HepG2 (cell line): ENCODE measurements around the gene CTDSP1. TPM values are rescaled to one million over a fixed set of nuclear protein-coding genes. Genes with fewer than 3 reads are reported as not detected.

Experiments used
- FOSL1 ChIP-seq: sonication (generic); formaldehyde crosslinking; IDR thresholded peaks from 2 replicates; pipeline ENCODE4 v1.9.0; 2021; ENCODE audit warnings: missing genetic modification reagents, borderline replicate concordance
- HMG20A ChIP-seq: IDR thresholded peaks from 2 replicates; pipeline ENCODE4 v1.6.1; 2016; ENCODE audit warnings: borderline replicate concordance
- HOXA5 ChIP-seq: sonication (generic); formaldehyde crosslinking; IDR thresholded peaks from 2 replicates; pipeline ENCODE4 v1.4.0; 2020; ENCODE audit warnings: missing genetic modification reagents
- KAT7 ChIP-seq: IDR thresholded peaks from 2 replicates; pipeline ENCODE4 v1.6.1; 2018; ENCODE audit warnings: borderline replicate concordance, missing compliant biosample characterization
- MTA1 ChIP-seq: sonication (generic); formaldehyde crosslinking; IDR thresholded peaks from 2 replicates; pipeline ENCODE4 v1.4.0; 2020; ENCODE audit warnings: missing genetic modification reagents, mild to moderate bottlenecking, borderline replicate concordance
- MTERF4 ChIP-seq: sonication (generic); formaldehyde crosslinking; IDR thresholded peaks from 2 replicates; pipeline ENCODE4 v1.8.0; 2023; ENCODE audit warnings: mild to moderate bottlenecking, missing genetic modification reagents
- PBX2 ChIP-seq: IDR thresholded peaks from 2 replicates; pipeline ENCODE4 v1.6.1; 2016; ENCODE audit warnings: control low read depth
- SNAI1 ChIP-seq: sonication (generic); formaldehyde crosslinking; IDR thresholded peaks from 2 replicates; pipeline ENCODE4 v1.5.0; 2020; ENCODE audit warnings: mild to moderate bottlenecking, missing genetic modification reagents, borderline replicate concordance
- SOX5 ChIP-seq: IDR thresholded peaks from 2 replicates; pipeline ENCODE4 v1.6.1; 2016; ENCODE audit warnings: borderline replicate concordance
- SPEN ChIP-seq: sonication (generic); formaldehyde crosslinking; IDR thresholded peaks from 2 replicates; pipeline ENCODE4 v1.5.1; 2020; ENCODE audit warnings: low read depth, mild to moderate bottlenecking, missing genetic modification reagents
- THAP7 ChIP-seq: sonication (generic); formaldehyde crosslinking; IDR thresholded peaks from 2 replicates; pipeline ENCODE4 v1.8.1; 2023; ENCODE audit warnings: mild to moderate bottlenecking, missing genetic modification reagents
- UBTF ChIP-seq: sonication (generic); formaldehyde crosslinking; IDR thresholded peaks from 2 replicates; pipeline ENCODE4 v1.4.0; 2020; ENCODE audit warnings: mild to moderate bottlenecking, missing genetic modification reagents
- ZKSCAN1 ChIP-seq: fragments of 150-350 bp; IDR thresholded peaks from 2 replicates; pipeline ENCODE4 v1.6.1; 2014; ENCODE audit warnings: low read length
- ZNF317 ChIP-seq: sonication (generic); formaldehyde crosslinking; IDR thresholded peaks from 2 replicates; pipeline ENCODE4 v1.5.0; 2020; ENCODE audit warnings: mild to moderate bottlenecking, missing genetic modification reagents
- ZNF558 ChIP-seq: sonication (generic); formaldehyde crosslinking; IDR thresholded peaks from 2 replicates; pipeline ENCODE4 v1.9.0; 2022; ENCODE audit warnings: mild to moderate bottlenecking, missing genetic modification reagents, borderline replicate concordance
- ZNF850 ChIP-seq: sonication (generic); formaldehyde crosslinking; conservative IDR thresholded peaks from 2 replicates; pipeline ENCODE4 v1.9.0; 2021; ENCODE audit warnings: mild to moderate bottlenecking, missing genetic modification reagents
- polyA plus RNA-seq, 8 experiments: library from polyadenylated mRNA; depleted of rRNA in 3 of 8; stranded (reverse) in 7 of 8; unstranded in 1 of 8; fragments of >200 nt; fragmentation: Illumina TruSeq in 4 of 8; extraction: Trizol in 4 of 8; gene quantifications; 2 replicates each; pipeline versions ENCODE4 v1.2.1 to v1.2.3, GENCODE V29; 2011 to 2016; ENCODE audit warnings: low read depth in 4 of 8, missing spikeins in 1 of 8, mixed read lengths in 1 of 8; ENCODE audit not compliant: insufficient read depth in 1 of 8
- total RNA-seq, 5 experiments: library from RNA; depleted of rRNA; stranded (reverse); fragments of >200 nt; fragmentation: Illumina TruSeq; extraction: Trizol; gene quantifications; 2 replicates each; pipeline ENCODE4 v1.2.3, GENCODE V29; 2016; ENCODE audit warnings: low read depth in 1 of 5
- TF ChIP-seq, protein P1 (sequence below): sonication (generic); formaldehyde crosslinking; IDR thresholded peaks from 2 replicates; pipeline ENCODE4 v1.5.1; 2020; ENCODE audit warnings: missing genetic modification reagents, mild to moderate bottlenecking, borderline replicate concordance
- TF ChIP-seq, protein P2 (sequence below): sonication (generic); formaldehyde crosslinking; IDR thresholded peaks from 2 replicates; pipeline ENCODE4 v1.8.0; 2022; ENCODE audit warnings: missing genetic modification reagents, mild to moderate bottlenecking, moderate library complexity, borderline replicate concordance

Gene CTDSP1
- total and polyA plus RNA-seq, 2 of the 13 experiments (the other 11 are each of a cell fraction or from before 2014, with no cell fraction given), result 91.0 to 268 TPM

DNA sequence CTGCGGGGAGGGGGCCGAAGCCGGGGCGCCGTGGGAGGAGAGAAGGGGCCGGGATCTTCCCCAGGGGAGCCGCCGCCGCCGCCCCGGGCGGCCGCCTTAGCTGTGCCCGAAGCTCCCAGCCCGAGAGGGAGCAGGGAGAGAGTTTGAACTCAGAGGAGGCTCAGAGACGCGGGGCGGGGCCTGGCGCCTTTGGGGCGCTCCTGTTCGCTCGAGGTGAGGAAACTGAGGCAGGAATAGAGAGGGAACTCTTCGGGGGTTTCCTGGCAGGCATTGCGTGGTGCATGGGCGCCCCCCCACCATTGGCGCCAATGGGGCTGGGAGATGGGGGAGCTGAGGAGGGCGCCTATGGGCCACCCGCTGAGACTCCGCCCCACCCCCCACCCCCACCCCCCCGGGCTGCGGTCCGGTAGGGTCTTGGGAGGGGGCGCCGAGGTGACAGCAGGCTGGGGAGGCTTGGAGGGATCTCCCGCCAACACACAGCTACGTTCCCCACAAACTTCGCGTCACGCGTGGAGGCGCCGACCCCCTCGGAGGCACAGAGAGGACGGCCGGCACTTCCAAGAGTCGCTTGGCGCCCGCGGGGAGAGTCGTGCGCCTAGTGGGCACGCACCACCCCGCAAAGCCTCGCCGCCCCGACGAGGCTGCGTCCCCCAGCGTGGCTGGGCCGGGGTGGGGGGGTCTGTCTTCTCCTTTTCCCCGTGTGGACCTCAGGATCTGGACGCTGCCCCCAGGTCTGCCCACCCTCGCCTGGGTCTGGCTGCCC lies 680 bp downstream of the CTDSP1 start (continued):
- TF ChIP-seq, protein P1, sequence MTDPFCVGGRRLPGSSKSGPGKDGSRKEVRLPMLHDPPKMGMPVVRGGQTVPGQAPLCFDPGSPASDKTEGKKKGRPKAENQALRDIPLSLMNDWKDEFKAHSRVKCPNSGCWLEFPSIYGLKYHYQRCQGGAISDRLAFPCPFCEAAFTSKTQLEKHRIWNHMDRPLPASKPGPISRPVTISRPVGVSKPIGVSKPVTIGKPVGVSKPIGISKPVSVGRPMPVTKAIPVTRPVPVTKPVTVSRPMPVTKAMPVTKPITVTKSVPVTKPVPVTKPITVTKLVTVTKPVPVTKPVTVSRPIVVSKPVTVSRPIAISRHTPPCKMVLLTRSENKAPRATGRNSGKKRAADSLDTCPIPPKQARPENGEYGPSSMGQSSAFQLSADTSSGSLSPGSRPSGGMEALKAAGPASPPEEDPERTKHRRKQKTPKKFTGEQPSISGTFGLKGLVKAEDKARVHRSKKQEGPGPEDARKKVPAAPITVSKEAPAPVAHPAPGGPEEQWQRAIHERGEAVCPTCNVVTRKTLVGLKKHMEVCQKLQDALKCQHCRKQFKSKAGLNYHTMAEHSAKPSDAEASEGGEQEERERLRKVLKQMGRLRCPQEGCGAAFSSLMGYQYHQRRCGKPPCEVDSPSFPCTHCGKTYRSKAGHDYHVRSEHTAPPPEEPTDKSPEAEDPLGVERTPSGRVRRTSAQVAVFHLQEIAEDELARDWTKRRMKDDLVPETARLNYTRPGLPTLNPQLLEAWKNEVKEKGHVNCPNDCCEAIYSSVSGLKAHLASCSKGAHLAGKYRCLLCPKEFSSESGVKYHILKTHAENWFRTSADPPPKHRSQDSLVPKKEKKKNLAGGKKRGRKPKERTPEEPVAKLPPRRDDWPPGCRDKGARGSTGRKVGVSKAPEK (CRISPR knock-in tag), result peak; percentile 29
- TF ChIP-seq PBX2 (CRISPR knock-in tag) (no peak), SNAI1 (CRISPR knock-in tag) (peak; percentile 86; the same call in 1 of the 2 replicates), HMG20A (CRISPR knock-in tag) (no peak), THAP7 (no peak), SPEN (CRISPR knock-in tag) (no peak), KAT7 (CRISPR knock-in tag) (peak; percentile 70; the same call in 1 of the 2 replicates), HOXA5 (CRISPR knock-in tag) (no peak; the same call in 1 of the 2 replicates), ZNF558 (peak; percentile 90; the same call in 1 of the 2 replicates), ZNF317 (CRISPR knock-in tag) (peak; percentile 88), MTA1 (CRISPR knock-in tag) (peak; percentile 89; the same call in 1 of the 2 replicates), ZNF850 (peak; percentile 62; the same call in 1 of the 2 replicates), FOSL1 (no peak), UBTF (peak; percentile 58), MTERF4 (CRISPR knock-in tag) (peak; percentile 55; the same call in 1 of the 2 replicates), ZKSCAN1 (no peak), SOX5 (no peak)
- TF ChIP-seq, protein P2, sequence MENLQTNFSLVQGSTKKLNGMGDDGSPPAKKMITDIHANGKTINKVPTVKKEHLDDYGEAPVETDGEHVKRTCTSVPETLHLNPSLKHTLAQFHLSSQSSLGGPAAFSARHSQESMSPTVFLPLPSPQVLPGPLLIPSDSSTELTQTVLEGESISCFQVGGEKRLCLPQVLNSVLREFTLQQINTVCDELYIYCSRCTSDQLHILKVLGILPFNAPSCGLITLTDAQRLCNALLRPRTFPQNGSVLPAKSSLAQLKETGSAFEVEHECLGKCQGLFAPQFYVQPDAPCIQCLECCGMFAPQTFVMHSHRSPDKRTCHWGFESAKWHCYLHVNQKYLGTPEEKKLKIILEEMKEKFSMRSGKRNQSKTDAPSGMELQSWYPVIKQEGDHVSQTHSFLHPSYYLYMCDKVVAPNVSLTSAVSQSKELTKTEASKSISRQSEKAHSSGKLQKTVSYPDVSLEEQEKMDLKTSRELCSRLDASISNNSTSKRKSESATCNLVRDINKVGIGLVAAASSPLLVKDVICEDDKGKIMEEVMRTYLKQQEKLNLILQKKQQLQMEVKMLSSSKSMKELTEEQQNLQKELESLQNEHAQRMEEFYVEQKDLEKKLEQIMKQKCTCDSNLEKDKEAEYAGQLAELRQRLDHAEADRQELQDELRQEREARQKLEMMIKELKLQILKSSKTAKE, result peak; percentile 80; the same call in 1 of the 2 replicates
